ENCODE results near the gene POMT1.

Gene POMT1

DNA sequence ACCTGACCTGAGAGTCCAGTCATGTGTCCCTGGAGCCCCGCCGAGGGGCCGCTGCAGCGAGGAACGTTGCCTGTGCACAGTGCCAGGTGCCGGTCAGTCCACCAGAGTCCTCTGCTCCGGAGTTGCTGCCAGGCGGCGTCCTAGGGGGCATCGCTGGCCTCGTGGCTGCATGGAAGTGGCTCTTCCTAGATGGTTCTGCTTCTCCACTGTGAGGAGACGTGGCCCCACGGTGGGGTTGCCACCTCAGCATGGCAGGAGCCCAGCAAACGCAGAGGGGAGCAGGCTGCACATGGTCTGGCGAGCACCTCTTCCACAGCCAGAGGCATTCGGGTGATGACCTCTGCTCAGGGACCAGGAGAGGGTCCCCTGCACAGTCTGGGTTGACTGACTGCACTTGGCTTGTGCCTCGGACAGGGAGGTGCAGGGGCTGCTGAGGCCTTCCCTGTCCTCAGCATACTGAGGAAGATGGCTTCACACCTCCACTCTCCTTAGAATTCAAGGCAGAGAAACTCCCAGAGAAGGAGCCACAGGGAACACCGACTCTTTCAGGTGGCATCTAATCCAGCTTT lies 25.9 kb upstream of the POMT1 start:
- DNase-seq = no peak

DNA sequence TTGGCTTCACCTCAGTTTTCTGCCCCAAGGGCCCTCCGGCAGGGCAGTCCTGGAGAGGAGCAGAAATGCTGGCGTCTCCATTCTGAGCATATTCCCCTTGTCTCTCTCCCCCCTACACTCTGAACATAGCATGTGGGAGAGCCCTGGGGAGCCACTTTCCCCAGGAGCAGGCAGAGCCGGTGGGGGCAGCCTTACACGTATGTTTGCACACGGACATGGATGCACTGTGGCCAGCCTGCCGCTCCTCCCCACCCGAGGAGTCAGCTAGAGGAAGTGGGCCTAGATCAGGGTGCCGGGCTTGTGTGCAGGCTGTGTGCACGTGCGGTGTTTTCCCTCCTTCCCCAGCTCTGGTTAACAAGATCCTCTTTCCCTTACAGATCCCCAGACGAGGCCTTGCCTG lies 25.4 kb upstream of the POMT1 start:
- DNase-seq = no peak

DNA sequence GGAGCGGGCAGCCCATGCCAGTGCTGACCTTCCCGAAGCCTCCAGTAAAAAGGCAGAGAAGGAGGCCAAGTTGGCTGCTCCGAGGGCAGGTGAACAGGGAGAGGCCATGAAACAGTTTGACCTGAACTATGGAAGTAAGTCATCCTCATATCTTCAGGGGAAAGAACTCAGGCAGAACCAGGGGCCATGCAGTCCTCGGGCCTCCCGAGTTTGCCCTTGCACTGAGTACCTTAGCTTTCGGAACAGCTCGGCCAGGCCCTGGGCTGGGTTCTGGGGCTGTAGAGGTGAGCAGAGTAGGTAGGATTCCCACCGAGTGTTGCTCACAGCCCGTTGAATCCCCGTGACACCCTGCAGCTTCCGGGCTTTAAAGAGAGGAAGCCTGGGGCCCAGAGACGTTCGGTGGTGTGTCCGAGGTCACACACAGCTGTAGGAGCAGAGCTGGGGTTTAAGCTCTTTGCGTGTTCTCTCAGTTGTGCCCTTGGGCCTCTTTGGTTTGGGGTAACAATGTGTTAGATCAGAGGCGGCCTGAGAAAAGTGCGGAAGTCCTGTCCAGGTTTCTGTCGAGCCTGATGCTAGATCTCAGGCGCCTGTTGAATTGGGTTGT lies 24.8 kb upstream of the POMT1 start:
- no peak for DNase-seq

DNA sequence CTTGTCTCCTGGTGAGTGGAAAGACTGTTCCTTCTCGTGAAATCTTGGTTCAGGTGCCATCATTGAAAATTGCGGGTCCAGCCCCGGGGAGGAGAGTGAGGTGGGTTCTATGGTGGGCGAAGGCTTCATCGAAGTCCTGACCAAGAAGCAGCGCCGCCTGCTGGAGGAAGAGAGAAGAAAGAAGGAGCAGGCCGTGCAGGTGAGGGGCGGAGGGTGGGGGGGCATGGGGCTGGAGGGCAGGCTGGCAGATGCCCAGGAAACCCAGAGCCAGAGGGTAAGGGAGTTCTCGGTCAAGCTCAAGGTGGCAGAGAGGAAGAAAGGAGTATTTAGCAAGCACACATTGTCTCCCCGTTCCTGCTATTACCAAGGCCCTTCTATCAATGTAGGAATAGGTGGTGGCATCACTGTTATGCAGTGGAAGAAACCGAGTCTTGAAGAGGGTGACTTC lies 24.3 kb upstream of the POMT1 start:
- peak; percentile 66 for DNase-seq

DNA sequence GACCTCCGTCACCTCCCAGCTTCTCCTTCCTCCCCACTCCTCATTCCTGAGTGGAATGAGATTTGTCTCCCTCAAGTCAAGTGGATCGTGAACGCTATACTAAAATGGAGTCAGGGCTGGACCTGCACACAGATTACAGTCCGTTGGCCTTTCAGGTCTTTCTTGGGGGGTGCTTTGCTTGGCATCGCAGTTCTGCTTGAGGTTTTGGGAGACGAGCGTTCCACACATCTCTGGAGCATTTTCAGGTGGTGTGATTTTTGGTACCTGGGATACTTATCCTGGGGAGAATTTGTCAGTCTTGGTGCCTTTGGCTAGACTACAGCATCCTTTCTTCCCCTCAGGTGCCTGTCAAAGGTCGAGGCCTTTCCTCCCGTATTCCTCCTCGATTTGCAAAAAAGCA lies 23.8 kb upstream of the POMT1 start:
- no peak for DNase-seq

DNA sequence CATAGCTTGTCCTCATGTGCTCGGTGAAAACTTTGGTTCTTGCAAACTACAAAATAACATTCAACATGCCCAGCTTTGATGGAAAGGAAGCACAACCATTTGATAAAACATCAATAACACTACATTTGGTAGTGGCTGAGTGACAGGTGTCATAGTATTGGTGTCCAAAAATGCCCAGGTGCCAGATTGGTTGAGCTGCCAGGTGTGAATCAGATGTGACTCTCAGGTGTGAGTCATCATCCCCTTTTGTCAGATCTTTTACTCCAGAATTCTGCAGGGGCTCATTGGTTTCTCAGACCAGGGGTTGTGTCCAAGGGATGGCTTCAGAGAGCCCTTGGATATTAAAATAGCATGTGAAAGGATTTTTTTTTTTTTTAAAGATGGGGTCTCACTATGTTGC lies 22.5 kb upstream of the POMT1 start:
- DNase-seq = no peak

DNA sequence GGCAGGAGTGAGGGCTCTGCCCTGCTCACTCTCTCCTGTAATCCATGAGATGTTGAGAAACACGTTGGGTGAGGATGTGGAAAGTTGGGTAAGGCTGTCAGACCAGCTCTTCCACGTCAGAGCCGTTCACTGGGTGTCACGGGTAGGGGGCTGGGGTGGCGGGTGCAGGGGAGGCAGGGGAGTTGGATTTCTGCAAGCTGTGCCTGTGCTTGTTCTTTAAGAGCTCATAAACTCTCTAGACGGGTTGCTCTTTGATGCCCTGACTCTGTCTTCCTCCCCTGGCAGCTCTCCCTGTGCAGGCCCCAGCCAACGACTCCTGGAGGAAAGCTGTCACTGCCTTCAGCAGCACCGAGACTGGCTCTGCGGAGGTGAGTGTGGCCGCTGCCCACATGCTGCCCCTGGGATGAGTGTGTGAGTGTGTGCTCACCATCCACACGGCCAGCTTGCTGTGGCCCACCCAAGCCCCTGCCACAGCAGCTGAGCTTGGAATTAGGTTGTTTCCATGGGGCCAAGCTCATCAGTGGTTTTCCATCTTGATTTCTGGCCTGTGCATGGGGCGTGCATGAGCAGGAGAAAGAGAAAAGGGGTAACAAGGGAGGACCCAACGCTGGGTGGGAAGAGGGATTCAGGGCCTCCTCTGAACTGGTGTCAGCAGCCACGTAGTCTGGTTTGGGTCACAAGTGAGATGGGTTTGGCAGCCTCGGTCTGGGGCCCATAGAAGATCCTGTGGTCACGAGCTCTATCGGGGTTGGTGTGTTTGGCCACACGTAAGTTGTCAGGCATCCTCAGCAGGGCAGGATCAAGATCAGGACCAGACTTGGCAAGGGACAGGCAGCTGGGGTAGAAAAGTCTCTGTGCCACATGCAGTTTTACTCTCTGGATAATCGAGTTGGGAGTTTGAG lies 21.0 kb upstream of the POMT1 start:
- DNase-seq = no peak

DNA sequence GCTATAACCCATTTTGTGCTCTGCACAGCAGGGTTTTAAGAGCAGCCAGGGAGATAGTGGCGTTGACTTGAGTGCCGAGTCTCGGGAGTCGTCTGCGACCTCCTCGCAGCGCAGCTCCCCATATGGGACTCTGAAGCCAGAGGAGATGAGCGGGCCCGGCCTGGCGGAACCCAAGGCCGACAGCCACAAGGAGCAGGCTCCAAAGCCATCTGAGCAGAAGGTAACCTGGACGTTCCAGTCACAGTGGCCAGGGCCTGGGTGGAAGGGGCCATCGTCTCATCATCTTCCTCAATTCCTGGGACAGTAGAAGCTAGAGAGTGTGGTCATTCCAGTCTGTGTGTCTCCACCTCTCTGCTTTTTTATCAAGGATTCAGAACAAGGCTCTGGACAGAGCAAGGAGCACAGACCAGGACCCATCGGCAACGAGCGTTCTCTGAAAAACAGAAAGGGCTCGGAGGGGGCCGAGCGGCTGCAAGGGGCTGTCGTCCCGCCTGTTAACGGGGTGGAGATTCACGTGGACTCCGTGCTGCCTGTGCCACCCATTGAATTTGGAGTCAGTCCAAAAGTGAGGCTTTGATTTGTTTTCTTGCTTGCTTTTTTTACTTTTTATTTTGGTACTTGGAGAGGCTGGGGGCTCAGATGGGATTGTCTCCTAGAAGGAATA lies 20.2 kb upstream of the POMT1 start:
- no peak for DNase-seq

DNA sequence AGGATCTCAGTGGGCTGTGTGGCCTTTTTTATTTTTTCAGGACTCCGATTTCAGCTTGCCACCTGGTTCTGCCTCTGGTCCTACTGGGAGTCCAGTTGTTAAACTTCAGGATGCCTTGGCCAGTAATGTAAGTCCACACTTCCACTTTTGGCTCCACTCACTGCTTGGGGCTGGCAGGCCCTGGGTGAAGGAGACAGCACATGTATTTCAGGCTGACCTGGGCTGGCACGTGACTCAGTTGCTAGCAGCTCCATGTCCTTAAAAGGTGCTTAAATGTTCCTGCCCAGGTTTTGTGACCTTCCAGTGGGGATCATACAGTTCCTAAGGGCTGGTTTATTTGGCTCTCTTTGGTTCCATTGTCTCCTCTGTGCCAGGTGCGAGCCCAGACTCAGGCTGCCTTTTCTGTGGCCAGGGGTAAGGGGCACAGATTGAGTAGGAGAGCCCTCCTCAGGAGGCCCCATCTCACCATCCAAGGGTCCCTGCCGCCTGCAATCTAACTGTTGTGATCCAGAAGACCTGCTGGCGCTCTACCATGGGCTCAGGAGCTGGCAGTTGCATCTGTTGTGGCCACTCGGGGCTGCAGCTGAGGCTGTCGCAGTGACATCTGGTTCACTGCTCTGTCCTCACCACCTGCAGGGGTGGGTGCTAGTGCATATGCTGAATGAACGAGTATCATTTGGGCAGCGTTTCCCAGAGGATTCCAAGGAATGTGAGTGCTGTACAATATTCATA lies 19.2 kb upstream of the POMT1 start:
- no peak for DNase-seq

DNA sequence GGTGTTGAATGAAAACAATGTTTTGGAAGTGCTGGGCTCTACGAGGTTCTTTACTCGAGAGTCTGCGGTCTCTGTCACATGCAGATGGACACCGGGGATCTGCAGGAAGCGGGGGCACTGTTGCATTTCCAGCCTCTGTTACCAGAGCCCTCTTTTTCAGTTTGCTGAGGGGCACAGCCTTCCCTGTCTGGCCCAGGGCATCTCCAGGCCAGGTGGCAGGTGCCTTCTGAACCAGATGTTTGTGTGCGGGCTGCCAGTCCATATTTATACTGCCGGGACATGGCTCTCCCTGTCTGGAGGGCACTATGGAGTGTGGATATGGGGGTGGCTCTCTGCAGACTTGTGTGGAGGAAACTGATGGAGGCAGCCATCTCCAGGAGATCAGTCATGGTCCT lies 18.7 kb upstream of the POMT1 start:
- no peak for DNase-seq

DNA sequence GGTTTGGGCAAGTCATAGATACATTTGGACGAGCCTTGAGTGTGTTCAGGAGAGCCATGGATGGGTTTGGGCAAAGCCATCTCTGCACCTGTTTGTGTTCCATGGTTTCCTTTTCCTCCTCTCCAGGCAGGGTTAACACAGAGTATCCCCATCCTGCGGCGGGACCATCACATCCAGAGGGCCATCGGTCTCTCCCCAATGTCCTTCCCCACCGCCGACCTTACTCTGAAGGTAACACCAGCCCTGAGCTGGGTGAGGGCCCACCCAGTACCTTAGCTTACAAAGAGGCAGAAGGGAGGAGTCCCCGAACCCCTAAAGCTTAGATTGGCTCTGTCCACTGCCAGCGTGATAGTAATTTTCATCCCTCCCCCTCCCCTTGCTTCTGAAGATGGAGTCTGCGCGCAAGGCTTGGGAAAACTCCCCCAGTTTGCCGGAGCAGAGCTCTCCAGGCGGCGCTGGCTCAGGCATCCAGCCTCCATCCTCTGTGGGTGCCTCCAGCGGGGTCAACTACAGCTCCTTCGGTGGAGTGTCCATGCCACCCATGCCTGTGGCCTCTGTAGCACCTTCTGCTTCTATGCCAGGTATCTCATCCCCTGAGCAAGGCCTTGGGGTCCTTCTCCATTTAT lies 18.0 kb upstream of the POMT1 start:
- DNase-seq = no peak

DNA sequence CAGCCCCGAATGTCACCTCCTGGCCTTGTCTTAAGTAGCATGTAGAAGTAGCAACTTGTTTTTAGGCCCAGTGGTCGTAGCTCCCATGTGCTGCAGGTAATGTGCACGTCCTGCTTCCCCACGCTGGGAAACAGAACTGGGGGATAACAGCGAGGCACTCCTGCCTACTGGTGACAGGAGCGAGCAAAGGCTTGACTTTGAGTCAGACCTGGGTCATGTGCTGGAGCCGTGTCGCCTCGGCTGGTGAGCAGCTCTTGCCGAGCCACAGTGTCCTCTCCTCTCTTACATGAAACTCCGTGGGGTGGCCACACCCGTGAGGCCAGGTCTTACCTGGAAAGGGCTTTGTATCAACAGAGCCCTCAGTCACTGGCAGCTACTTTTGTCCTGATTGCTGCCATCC lies 17.5 kb upstream of the POMT1 start:
- no peak for DNase-seq

DNA sequence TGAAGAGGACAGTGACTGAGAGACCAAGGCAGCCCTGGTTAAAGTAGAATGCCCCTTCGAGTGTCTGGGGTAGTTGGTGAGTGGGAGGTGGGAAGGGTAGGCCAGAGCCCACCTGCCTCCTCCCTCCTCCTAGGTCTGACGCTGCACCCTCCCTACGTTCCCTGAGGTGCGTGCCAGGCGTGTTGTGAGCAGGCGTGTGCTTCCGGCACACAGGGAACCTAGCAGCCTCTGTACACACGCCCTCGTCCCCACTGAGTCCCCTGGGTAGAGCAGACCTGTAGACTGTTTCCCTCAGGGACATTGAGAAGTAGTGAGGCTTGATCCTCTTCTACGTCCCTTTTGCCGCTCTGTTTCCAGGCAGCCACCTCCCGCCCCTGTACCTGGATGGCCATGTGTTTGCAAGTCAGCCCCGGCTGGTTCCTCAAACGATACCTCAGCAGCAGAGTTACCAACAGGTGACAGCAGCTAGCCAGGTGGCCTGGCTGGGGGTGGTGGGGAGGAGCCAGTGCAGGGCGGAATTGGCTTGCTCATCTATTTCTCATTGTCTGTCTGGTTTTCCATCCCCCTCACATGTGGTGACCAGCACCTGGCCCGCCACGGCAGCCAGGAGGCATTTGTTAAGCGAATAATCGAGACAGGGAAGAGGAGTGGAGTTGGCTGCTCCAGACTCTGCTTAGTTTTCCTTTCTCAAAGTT lies 16.8 kb upstream of the POMT1 start:
- no peak for DNase-seq

DNA sequence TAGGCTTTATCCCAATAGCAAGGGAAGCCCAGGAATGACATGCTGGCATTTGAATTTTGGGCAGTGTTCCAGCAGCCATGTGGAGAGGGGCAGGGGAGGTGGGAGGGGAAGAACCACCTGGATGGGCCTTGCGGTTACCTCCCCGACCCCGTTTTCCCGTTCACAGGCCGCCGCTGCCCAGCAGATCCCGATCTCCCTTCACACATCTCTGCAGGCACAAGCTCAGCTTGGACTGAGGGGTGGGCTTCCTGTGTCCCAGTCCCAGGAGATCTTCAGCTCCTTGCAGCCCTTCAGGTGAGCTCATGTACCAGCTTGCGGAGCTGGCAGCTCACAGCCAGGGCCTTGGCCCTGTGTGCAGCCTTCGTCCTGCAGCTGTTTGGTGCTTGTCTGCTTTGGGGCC lies 15.7 kb upstream of the POMT1 start:
- no peak for DNase-seq

DNA sequence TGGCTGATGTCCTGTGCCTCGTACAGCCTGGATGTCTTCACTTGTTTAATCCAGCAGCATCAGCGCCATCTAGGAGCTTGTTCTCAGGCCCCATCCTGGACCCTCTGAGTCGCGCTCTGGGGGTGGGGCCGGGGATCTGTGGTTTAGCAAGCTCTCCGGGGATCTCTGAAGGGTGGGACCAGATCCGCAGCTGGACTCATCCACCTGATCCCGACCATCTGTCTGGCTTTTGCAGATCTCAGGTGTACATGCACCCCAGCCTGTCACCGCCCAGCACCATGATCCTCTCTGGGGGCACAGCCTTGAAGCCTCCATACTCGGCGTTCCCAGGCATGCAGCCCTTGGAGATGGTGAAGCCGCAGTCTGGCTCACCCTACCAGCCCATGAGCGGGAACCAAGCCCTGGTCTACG lies 15.1 kb upstream of the POMT1 start:
- no peak for DNase-seq

DNA sequence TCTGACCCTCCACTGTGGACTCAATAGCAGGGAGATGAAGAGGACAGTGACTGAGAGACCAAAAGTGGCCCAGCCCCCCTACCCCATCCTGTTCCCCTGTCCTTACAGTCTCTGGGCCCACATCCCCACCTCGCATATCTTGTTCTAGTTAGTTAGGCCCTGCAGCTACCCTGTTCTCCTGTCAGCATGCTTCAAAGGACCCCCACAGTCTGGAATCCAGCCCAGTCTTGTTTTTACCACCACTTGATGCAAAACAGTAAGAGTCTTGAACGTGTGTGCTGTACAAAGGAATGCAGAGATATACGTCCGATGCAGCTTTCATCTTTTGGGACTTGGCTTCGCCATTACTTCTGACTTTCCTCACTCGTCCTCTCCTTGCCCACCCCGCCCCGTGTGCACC lies 12.2 kb upstream of the POMT1 start:
- DNase-seq = no peak

DNA sequence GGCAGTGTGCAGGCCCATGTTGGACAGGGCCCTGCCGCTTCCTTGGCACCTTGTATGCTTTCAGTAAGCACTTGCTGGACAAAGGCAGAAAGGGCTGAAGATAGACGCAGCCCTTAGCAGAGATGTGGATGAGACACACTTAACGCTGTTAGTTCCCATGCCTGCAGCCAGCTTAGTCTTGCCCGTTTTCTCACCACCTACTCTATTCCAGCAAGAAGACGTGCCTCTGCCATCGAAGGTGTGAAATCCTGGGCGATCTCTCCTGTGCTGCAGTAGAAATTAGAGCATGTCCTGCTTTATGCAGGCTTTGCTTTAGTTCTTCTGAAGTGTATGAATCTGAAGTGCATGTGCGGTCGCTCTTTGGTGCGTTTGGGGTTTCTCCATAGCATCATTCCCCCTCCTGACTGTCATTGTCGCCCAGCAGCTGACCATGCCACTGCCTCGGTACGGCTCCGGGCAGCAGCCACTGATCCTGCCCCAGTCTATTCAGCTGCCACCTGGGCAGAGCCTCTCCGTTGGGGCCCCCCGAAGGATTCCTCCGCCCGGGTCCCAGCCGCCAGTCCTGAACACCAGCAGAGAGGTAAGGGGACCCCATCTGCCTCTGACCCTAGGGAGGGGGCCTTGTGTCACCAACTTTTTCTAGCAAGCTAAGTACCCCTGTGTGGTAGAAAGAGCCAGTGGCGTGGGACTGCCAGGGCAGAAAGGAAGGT lies 11.6 kb upstream of the POMT1 start:
- DNase-seq = no peak

DNA sequence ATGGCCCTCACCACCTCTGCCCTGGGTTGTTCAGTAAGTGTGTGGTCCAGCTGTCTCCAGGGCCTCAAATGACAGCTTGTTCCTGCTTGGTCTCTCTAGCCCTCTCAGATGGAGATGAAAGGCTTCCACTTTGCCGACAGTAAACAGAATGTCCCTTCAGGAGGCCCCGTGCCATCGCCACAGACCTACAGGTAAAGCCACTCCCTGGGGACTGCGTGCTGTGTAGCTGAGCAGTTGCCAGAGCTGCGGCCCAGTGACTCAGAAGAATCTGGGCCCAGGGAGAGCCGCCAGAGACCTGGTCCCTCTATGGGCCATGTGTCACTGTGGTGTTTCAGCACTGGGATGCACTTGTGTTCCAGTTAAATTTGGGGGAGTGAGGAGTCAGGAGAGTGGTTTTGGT lies 10.6 kb upstream of the POMT1 start:
- no peak for DNase-seq

DNA sequence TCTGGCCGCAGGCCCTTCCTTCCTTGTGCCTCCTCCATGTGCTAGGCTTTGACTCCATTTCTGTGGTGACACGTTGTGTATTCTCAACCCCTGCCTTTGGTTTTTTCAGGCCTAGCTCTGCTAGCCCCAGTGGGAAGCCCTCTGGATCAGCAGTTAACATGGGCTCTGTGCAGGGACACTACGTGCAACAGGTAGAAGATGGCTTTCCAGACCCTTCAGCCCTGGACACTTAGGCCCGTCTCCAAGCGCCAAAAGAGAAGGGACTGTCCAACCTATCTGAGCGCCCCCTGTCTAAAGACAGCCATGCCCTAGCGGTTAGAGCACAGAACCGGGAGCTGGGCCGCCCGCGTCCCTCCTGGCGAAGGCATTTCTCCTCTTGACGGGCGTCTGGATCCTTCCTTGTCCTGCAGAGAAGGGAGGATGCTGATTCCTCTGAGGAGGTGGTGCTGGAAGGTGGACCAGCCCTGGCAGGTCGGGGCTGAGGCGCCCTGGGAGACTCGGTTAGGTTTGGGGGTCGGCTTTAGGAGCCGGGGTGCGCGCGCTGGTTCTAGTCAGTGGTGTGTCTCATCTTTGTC lies 8.3 kb upstream of the POMT1 start:
- no peak for DNase-seq

DNA sequence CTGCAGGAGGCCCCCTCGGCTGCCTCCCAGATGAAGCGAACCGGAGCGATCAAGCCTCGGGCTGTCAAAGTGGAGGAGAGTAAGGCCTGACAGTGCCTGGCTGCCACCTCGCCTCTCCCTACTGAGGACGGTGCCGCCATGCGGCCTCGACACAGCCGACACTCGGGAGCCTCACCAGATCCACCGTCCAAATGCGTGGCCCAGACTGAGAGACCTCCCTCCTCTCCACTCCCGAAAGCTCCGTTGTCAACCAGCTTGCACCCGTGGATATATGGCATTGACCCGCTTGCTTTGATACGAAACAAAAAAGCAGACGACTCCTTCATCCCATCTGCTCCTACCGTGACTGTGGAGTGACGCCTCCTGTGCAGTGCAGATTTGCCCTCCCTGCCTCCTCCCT lies 6.9 kb upstream of the POMT1 start:
- no peak for DNase-seq

DNA sequence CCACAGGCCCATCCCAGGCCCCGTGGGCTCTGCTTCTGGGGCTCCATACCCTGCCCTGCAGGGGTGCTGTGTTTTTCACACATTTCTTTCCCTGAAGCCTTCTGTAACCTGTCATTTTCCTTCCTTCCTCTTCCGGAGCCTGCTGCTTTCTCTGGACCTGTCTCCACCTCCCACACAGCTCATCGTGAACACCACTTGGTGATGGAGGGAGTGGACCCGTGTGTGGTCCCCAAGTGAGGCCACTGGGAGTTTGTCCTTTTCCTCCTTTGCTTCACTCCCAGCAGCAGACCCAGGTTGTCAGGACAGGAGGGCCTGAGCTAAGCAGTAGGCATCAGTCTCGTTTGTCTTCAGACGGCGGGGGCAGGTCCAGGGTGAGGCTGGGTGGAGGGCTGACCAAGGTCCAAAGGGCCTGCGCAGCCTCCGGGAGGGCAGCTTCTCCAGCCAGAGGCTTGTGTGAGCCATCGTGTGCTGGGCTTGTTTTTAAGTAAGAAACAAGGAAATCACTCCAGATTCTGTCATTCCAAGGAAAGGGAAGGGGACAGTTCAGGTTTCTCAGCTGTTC lies 5.8 kb upstream of the POMT1 start:
- DNase-seq = no peak

Data from CD4-positive, alpha-beta T cell treated with Interleukin-10 for 1 hour (primary cell).